Measurements from ENCODE around the gene VCAN.

VCAN gene

DNA sequence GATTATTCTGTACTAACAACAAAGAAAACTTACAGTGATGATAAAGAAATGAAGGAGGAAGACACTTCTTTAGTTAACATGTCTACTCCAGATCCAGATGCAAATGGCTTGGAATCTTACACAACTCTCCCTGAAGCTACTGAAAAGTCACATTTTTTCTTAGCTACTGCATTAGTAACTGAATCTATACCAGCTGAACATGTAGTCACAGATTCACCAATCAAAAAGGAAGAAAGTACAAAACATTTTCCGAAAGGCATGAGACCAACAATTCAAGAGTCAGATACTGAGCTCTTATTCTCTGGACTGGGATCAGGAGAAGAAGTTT lies 67.9 kb downstream of the VCAN start:
- no peak for DNase-seq

DNA sequence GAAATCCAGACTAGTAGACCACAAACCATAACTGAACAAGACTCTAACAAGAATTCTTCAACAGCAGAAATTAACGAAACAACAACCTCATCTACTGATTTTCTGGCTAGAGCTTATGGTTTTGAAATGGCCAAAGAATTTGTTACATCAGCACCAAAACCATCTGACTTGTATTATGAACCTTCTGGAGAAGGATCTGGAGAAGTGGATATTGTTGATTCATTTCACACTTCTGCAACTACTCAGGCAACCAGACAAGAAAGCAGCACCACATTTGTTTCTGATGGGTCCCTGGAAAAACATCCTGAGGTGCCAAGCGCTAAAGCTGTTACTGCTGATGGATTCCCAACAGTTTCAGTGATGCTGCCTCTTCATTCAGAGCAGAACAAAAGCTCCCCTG lies 68.6 kb downstream of the VCAN start:
- no peak for DNase-seq

- no peak for DNase-seq
These were observed 69.2 kb downstream of the VCAN start for GRCh38 chr5:83540783-83541182.

DNA sequence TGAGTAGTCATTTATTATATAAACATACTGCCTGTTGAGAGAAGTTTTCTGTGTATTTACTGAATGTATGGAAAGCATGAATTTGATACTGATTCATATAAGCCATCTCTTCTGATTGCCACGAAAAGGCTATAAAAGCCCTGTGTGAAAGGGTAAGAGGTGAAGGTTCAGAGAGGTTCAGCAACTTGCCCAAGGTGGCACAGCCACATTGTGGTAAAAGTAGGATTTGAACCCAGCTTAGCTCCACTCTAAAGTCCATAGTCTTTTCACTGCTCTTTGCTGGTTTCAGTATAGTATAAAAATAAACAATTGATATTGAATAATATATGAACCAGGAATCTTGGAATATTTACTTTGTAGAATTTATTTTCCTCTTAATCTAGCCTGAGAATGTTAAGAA lies 71.3 kb downstream of the VCAN start:
- DNase-seq, result no peak

- DNase-seq, result no peak
These were observed 72.4 kb downstream of the VCAN start for GRCh38 chr5:83543898-83544297.

- no peak for DNase-seq
These were observed 75.6 kb downstream of the VCAN start for GRCh38 chr5:83547161-83547560.

DNA sequence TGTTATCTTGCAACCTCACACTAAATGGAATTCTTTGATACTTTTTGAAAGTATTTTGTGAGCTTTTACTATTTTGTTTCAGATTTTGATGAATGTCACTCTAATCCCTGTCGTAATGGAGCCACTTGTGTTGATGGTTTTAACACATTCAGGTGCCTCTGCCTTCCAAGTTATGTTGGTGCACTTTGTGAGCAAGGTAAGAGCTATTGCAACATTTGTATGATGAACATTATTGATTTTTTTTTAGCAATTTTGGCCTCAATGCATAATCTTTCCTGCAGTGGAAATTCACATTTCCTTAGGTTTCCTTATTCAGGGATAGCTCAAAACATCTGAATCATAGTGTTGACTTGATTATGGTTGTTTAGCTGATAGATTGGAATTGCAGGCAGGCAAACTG lies 76.3 kb downstream of the VCAN start:
- DNase-seq, result no peak

DNA sequence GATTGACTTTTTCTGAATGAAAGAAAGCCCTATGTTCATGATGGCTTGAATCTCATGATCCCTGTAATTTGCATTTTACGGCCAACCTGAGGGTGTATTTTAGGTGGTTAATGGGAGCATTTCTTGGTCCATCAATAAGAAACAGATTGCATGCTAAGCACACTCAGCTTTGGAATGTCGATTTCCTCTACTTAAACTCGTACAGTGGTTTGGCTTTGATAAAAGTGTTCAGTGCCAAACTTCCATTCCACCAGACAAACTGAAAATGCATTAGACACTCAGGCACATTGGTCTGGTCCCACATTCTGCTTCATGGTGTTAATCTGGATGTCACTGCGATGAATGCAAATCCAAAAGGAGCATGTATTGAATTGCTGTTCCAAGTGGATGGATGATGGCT lies 77.0 kb downstream of the VCAN start:
- DNase-seq, result no peak

DNA sequence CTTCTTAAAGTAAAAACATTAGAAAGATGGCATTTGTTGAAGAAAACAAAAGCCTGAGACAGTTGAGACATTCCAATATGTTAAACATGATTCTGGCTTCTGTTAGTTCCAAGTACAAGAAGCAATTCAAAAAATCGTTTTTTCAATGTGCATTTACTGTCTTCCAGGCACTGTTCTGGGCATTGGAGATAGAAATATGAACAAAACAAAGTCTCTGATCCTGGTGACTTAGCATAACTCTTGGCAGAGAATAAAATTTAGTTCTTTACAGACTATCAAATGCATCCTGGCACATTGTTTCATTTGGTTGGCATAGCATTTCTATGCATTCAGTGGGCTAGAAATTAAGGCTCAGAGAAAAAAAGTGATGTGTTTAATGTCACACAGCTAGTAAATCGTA lies 77.5 kb downstream of the VCAN start:
- DNase-seq, result no peak

DNA sequence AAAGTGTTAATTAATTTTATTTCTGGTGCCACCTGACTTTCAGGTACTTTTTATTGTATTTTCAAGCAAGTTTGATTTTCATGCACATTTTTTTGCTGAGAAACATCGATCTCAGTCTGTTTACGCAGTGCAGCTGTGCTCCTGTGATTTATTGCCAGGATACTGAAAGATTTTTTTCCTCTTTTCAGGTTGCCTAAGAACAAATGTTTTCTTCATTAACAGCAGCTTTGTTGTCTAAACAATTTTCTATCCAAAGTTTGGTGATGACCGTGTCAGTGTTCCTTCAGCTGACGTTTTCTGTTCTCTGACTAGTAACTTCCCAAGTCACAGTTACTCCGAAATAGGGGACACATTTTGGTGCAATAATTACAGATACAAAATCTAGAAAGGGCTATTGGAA lies 78.1 kb downstream of the VCAN start:
- no peak for DNase-seq

DNA sequence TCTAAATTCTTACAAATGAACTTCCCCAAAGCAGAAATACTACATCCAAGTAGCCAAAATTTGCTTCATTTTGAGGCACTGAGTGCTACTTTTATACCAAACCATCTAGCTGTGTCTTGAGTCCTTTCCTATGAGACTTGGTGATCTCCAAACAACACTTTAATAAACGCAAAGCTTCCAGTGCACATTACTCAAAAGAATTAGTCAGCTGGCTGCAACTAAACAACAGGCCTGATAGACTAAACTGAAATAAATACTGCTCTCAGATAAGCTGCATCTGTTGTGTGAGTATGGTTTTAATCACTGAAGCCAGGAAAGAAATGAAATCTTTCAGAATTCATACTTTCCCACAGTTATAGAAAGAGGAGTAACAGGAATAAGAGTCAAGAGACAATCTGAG lies 80.3 kb downstream of the VCAN start:
- no peak for DNase-seq

GRCh38 chr5:83552275-83552674 lies 80.7 kb downstream of the VCAN start:
- DNase-seq, result no peak

- DNase-seq, result no peak
These were observed 81.5 kb downstream of the VCAN start for GRCh38 chr5:83553000-83553486.

DNA sequence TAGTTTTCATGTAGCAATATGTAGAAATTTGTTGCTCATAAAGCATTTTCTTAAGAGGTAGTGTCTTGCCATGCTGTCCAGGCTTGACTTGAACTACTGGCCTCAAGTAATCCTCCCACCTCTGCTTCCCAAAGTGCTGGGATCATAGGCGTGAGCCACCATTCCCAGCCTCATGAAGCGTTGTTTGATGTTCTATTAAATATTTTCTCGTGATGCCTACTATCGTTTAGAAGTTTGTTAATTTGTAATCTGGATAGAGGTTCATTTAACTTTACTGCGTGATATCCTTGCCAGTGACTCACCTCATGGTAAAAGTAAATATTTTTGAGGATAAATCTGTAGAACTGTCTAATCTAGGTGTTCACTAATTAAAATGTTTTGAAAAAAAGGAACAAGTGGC lies 82.6 kb downstream of the VCAN start:
- no peak for DNase-seq

DNA sequence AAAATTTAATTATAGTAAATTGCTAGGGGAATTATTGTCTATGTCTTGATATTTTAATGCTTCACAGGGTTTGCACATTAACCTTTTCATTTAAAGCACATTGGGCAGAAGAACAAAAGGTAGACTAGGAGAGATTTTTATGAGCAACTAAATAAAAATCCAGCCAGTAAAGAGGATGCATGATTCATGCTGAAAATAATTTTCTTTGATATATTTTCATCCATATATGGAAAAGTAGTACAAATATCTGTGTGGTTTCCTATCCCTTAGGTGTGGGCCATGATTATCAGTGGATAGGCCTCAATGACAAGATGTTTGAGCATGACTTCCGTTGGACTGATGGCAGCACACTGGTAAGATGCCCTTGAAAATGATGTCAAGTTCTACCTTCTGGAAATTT lies 83.1 kb downstream of the VCAN start:
- DNase-seq, result no peak

- no peak for DNase-seq
These were observed 83.7 kb downstream of the VCAN start for GRCh38 chr5:83555263-83555662.

DNA sequence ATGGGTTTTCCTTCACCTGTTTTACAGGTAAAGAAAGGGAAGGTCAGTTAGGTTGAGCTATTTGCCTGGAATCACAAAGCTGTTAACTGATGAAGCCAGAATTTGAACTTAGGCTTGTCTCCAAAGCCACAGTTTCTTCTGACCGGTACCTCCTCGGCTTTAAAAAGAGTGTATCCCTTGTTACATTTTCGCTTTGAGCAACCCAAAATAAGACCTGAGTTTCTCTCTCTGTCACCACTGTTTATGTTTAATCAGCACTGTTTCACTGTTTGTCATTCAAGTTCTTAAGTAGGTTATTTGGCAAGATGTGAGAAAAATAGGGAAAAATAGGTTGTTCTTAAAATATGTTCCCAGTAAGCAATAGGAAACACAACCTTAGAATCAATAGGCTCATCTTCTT lies 84.6 kb downstream of the VCAN start:
- DNase-seq, result no peak

DNA sequence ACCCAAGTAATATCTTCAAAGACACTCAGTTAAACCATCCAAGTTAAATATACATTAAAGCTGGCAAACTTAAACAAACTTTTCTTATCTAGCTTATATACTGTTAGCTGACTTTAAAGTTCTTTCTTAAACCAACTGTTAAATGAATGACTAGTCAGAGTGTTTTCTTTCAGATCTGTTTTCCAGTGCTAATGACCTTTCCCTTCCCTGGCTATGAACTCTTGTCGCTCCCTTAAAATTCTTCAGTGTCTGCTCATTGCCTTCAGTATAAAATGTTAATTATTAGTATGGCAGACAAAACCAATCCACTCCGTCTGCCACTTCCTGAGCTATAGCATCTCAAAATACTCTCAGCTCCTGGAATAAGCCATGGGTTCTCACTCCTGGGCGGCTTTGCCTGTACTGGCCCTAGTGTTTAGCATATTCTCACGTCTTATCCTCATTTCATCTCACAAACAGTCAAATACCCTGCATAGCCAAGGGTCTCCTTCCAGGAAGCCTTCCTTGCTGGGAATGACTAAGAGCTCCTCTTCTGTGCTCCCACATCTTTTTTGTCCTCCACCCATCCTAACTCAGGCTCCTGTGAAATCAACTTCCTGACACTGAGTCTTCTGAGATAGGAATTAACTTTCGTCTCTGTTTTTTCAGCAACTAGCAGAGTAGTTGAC lies 87.7 kb downstream of the VCAN start:
- DNase-seq, result no peak

- DNase-seq, result no peak
These were observed 90.6 kb downstream of the VCAN start for GRCh38 chr5:83562071-83562606.

- DNase-seq, result no peak
These were observed 91.4 kb downstream of the VCAN start for GRCh38 chr5:83562791-83563557.

DNA sequence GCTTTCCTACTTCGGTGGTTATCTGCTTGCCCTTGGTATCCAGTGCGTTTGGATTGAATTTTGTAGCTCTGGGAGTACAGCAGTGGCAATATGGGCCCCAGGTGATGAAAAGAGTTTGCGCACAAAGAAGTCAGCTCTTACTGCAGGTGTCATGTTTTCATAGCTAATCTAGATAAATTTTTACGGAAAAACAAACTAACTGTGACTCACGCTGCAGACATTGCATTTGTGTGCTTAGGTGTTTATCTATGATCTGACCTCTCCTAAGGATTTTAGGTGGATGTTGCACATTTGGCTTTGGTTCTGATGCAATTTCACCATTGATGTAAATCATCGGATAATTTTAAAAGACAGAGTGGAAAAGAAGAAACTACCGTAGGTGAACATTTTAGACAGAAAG lies 92.1 kb downstream of the VCAN start:
- no peak for DNase-seq

GRCh38 chr5:83564069-83564749 lies 92.7 kb downstream of the VCAN start:
- DNase-seq, result peak; percentile 29

- no peak for DNase-seq
These were observed 96.2 kb downstream of the VCAN start for GRCh38 chr5:83567741-83568140.

DNA sequence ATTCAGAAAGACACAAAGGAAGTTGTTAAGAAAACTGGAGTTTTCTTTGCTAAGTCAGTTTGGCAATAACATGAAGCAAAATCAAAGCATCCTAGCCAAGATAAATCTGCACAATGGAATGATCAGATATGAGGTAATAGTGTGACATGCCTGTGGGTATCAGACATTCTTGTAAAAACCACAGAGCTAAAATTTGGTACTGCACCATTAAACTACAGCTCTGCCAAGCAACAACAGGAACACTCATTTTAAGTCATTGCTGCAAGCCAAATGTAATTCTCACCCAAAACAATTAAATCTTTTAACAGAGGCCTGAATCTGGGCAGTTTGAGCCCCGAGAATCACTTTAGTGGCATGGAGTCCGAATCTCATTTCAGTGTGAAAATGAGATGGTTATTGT lies 96.6 kb downstream of the VCAN start:
- no peak for DNase-seq
